Natural killer cell (primary cell): ENCODE data around the gene MMRN2. TPM values are rescaled to one million over a fixed set of nuclear protein-coding genes. Genes with fewer than 3 reads are reported as not detected.
"Not testable (repeated sequence)": the region's sequence is repeated elsewhere in the genome, so short reads cannot be mapped to it uniquely, and the experiment has no call there.

ENCODE experiments used
- ATAC-seq, 3 donors: fragments of 150-1000 bp in 2 of 3; fragments of 200-7000 bp in 1 of 3; cut with Tn5 transposase; 1 replicate in 1 of 3; 2 replicates in 2 of 3; pipeline ENCODE4 v1.10.0; 2021; ENCODE audit warnings: mild to moderate bottlenecking in 2 of 3, moderate library complexity in 2 of 3
- DNase-seq, 2 donors: peaks; one replicate each; pipeline versions ENCODE4 v3.0.0 to v3.0.0-alpha.2; 2013 to 2021; ENCODE audit warnings: mixed read lengths in 1 of 2
- H3K27ac ChIP-seq: one replicate; pipeline ENCODE4 v1.5.1; 2013; ENCODE audit warnings: mild to moderate bottlenecking, low read length
- H3K27me3 ChIP-seq: one replicate; pipeline ENCODE4 v1.6.1; 2013; ENCODE audit warnings: low read length; ENCODE audit not compliant: control insufficient read depth, insufficient read depth
- H3K36me3 ChIP-seq: one replicate; pipeline ENCODE4 v1.6.1; 2013; ENCODE audit warnings: low read length; ENCODE audit not compliant: control insufficient read depth, insufficient read depth
- H3K4me1 ChIP-seq: one replicate; pipeline ENCODE4 v1.6.1; 2013; ENCODE audit warnings: low read length; ENCODE audit not compliant: control insufficient read depth, insufficient read depth
- H3K4me3 ChIP-seq: one replicate; pipeline ENCODE4 v1.5.1; 2013; ENCODE audit warnings: low read length
- H3K9me3 ChIP-seq: one replicate; pipeline ENCODE4 v1.6.1; 2013; ENCODE audit warnings: low read length; ENCODE audit not compliant: control insufficient read depth, insufficient read depth
- H3K27ac Mint-ChIP-seq, 2 donors: one replicate each; pipeline ENCODE4 v1.8.0; 2022; ENCODE audit warnings: mild to moderate bottlenecking in 2 of 2, mixed read lengths in 2 of 2, moderate library complexity in 1 of 2
- H3K27me3 Mint-ChIP-seq, 2 donors: one replicate each; pipeline ENCODE4 v1.8.0; 2022; ENCODE audit warnings: low read depth in 2 of 2, mixed read lengths in 2 of 2
- H3K36me3 Mint-ChIP-seq: one replicate; pipeline ENCODE4 v1.8.0; 2022; ENCODE audit warnings: mixed read lengths
- H3K4me1 Mint-ChIP-seq, 2 donors: one replicate each; pipeline ENCODE4 v1.8.0; 2022; ENCODE audit warnings: mixed read lengths in 2 of 2
- H3K4me3 Mint-ChIP-seq: one replicate; pipeline ENCODE4 v1.8.0; 2022; ENCODE audit warnings: mild to moderate bottlenecking, moderate library complexity, mixed read lengths
- H3K9me3 Mint-ChIP-seq, 2 donors: one replicate each; pipeline ENCODE4 v1.8.0; 2022; ENCODE audit warnings: mixed read lengths in 2 of 2
- WGBS: methylation state at CpG from one replicate; pipeline ENCODE4 v1.1.7; 2013; ENCODE audit warnings: missing lambda C conversion rate; ENCODE audit not compliant: insufficient coverage; 5-methylcytosine and 5-hydroxymethylcytosine counted together
- intact Hi-C: fragments of 100-400 bp; cut with micrococcal nuclease; formaldehyde crosslinking; loops from one replicate; pipeline ENCODE4 v1.14.2; 2022
- total RNA-seq, 4 donors: library from RNA; stranded (reverse); fragments of 120-200 nt in 1 of 4; gene quantifications; one replicate each; pipeline versions ENCODE4 v1.2.3 to v1.2.4, GENCODE V29; 2013 to 2022
- TF ChIP-seq, protein P1 (sequence below): fragments of 200-600 bp; IDR thresholded peaks from one replicate; pipeline ENCODE4 v1.8.0; 2022; ENCODE audit warnings: antibody characterized with exemption

Gene MMRN2
- total RNA-seq, 3 donors from 2014 or later (not counting 1 experiment from before 2014, with no cell fraction given) = 1.3 TPM; not detected in 2

DNA sequence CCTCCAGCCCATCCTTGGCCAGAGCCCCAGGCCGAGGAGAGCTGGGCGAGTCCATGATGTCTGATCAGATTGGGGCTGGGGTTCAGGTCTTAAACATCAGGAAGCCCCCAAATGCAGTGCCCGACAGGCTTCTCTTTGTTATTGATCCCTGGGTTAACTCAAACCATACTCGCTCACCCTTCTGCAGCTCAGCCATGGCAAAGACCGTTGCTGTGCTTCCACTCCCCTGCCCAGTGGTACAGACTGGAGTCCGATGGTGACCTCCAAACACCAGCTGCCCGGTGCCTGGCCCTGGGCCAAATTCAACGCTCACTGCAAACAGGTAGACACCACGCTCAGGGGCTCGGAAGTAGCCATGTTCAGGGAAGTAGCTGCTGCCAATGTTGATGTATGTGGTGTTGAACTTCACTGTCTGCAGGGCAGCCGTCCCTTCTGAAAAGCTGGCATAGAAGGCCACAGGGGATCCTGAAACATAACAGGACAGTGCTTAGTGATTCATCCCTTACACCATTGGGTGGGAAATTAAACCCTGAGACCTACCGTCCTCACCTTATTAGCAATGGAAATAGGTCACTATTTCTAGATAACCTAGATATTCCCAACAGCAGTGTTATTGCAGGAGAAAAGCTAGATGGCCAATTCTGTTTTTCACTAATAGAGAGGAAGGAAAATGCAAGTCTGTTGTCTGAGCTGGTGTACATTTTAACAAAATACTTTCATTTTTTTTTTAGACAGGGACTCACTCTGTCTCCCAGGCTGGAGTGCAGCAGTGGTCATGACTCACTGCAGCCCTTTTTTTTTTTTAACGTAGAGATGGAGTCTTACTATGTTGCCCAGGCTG is 20.5 kb downstream of the MMRN2 start:
- no peaks in the 10 kb centered on the region for H3K9me3 Mint-ChIP-seq
- DNase-seq (no peak), ATAC-seq (no peak)
- 93% methylated on average over 13 of the region's 13 CpGs for WGBS
- peaks cover 3 to 6% of the 10 kb centered on the region in 2 donors for H3K4me1 Mint-ChIP-seq
- TF ChIP-seq, protein P1, sequence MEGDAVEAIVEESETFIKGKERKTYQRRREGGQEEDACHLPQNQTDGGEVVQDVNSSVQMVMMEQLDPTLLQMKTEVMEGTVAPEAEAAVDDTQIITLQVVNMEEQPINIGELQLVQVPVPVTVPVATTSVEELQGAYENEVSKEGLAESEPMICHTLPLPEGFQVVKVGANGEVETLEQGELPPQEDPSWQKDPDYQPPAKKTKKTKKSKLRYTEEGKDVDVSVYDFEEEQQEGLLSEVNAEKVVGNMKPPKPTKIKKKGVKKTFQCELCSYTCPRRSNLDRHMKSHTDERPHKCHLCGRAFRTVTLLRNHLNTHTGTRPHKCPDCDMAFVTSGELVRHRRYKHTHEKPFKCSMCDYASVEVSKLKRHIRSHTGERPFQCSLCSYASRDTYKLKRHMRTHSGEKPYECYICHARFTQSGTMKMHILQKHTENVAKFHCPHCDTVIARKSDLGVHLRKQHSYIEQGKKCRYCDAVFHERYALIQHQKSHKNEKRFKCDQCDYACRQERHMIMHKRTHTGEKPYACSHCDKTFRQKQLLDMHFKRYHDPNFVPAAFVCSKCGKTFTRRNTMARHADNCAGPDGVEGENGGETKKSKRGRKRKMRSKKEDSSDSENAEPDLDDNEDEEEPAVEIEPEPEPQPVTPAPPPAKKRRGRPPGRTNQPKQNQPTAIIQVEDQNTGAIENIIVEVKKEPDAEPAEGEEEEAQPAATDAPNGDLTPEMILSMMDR = no peak
- no peak overlapping the region for H3K27ac ChIP-seq
- no peak overlapping the region for H3K4me3 ChIP-seq
- H3K27ac Mint-ChIP-seq = no peak overlapping the region
- intact Hi-C loops = no loop called here
- H3K36me3 ChIP-seq = no peaks in the 10 kb centered on the region
- H3K27me3 ChIP-seq = no peaks in the 10 kb centered on the region
- no peak overlapping the region for H3K4me3 Mint-ChIP-seq
- H3K27me3 Mint-ChIP-seq = no peaks in the 10 kb centered on the region
- peaks cover 7% of the 10 kb centered on the region for H3K4me1 ChIP-seq
- no peaks in the 10 kb centered on the region for H3K36me3 Mint-ChIP-seq
- no peaks in the 10 kb centered on the region for H3K9me3 ChIP-seq

DNA sequence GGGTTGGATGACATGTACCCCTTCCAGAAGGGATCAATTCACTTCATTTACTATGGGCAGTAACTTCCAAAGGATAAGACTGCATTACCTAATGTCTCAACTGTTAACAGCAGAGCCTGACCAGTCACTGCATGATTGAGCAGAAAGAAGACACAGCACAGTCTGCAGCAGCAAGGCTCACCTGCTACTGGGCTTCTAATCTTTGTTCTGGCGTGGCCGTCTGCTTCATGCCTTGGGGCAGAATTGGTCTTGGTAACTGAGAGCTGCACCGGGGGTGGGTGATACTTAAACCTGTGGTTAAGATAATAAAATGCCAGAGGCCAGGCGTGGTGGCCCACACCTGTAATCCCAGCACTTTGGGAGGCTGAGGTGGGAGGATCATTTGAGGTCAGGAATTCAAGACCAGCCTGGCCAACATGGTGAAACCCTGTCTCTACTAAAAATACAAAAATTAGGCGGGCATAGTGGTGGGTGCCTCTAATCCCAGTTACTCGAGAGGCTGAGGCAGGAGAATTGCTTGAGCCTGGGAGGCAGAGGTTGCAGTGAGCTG is 23.2 kb downstream of the MMRN2 start:
- H3K27ac Mint-ChIP-seq, H3K27me3 ChIP-seq, H3K36me3 ChIP-seq, H3K36me3 Mint-ChIP-seq, H3K4me3 Mint-ChIP-seq, H3K4me1 Mint-ChIP-seq, H3K9me3 ChIP-seq, ATAC-seq, H3K27me3 Mint-ChIP-seq, H3K27ac ChIP-seq, H3K4me1 ChIP-seq, intact Hi-C loops, H3K9me3 Mint-ChIP-seq, DNase-seq, H3K4me3 ChIP-seq: not testable (repeated sequence)
- 89% methylated on average over 6 of the region's 6 CpGs for WGBS

DNA sequence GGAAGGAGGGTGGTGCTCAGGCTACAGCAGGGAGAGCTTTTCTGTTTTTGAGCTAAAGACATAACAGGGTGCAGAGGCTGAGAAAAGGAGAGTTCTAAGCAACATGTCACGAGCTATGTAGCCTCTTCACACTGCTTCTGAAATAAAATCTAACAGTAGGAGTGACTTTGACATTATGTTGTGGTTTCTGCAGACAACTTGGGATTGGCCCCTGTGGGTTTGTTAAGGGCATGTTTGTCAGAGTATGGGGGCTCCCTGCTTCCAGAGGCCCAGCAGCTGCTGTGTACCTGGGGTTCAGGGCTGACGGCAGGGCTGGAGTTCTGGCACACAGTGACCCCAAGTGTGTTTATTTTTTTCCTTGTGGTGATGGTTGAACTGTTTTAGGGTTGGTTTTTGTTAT is 24.7 kb downstream of the MMRN2 start:
- ATAC-seq = no peak
- H3K9me3 Mint-ChIP-seq = no peaks in the 10 kb centered on the region
- intact Hi-C loops = no loop called here
- TF ChIP-seq, protein P1 = no peak
- H3K27me3 Mint-ChIP-seq = no peaks in the 10 kb centered on the region
- 74% methylated on average over 2 of the region's 2 CpGs for WGBS
- H3K36me3 Mint-ChIP-seq = no peaks in the 10 kb centered on the region
- H3K9me3 ChIP-seq = no peaks in the 10 kb centered on the region
- H3K4me1 ChIP-seq = no peaks in the 10 kb centered on the region
- H3K27ac ChIP-seq = no peak overlapping the region
- H3K4me3 ChIP-seq = no peak overlapping the region
- H3K4me3 Mint-ChIP-seq = no peak overlapping the region
- H3K27ac Mint-ChIP-seq = no peak overlapping the region
- no peaks in the 10 kb centered on the region for H3K27me3 ChIP-seq
- no peaks in the 10 kb centered on the region for H3K36me3 ChIP-seq
- no peak for DNase-seq
- H3K4me1 Mint-ChIP-seq = no peaks in the 10 kb centered on the region

DNA sequence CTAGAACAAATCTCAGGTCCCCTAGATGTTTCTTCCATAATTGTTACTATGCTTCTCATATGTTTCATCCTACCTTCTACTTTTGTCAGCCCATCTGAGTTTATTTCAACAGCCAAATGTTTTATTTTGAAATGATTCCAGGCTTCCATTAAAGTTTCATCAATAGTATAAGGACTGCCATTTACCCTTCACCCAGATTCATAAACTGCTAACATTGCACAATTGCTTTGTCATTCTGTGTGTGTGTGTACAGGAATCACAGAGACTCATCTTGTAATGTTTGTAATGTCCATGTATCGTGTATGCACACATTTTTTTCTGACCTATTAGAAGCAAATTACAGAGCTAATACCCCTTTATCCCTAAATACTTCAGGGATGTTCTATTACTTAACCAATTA is 25.5 kb downstream of the MMRN2 start:
- Histone ChIP-seq H3K4me3 (no peak overlapping the region), H3K36me3 (no peaks in the 10 kb centered on the region), H3K4me1 (no peaks in the 10 kb centered on the region), H3K27ac (no peak overlapping the region), H3K27me3 (no peaks in the 10 kb centered on the region), H3K9me3 (no peaks in the 10 kb centered on the region)
- no peak overlapping the region for H3K27ac Mint-ChIP-seq
- no peaks in the 10 kb centered on the region for H3K36me3 Mint-ChIP-seq
- H3K4me1 Mint-ChIP-seq = no peaks in the 10 kb centered on the region
- no peaks in the 10 kb centered on the region for H3K9me3 Mint-ChIP-seq
- intact Hi-C loops = no loop called here
- H3K27me3 Mint-ChIP-seq = no peaks in the 10 kb centered on the region
- TF ChIP-seq, protein P1 = no peak
- no peak overlapping the region for H3K4me3 Mint-ChIP-seq
- ATAC-seq (no peak), DNase-seq (no peak)
- 100% methylated on average over 1 of the region's 1 CpG for WGBS
